ENCODE results near the gene EFCAB12. TPM values are rescaled to one million over a fixed set of nuclear protein-coding genes. Genes with fewer than 3 reads are reported as not detected.

Gene EFCAB12
- 0.27 TPM for total RNA-seq

DNA sequence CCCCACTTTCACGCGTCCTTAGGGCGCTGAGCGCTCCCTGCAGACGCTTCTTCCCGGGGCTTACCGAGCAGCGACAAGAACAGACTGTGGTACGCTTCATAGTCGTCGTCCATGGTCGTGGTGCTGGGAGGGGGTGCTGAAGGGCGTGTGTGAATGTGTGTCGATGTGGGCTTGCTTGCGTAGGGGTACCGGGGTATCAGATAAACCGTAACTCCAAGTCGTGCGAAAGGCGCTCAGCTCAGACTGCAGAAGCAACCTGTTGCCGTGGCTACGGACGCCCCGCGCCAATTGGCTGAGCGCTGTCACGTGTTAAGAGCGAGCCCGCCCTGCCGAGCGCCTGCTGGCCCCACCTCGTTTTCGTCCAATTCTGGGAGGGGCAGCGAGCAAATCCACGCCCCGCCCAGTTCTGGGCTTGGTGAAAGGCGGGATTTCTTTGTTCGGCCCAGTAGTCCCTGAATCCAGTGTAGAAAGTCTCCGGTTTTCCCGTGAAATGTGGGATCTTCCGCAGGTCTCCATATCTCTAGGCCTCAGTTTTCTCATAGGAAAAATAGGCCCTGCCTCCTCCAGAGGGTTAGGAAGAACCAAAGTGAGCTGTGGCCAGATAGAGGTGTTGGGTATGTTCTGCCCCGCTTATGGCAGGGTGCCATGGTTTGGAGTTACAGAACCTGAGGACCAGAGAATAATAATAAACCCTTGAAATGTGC is at the start of gene EFCAB12:
Gene EFCAB12, minus strand, starts transcription at position 261 of the 704 bp plus-strand sequence. Its CDS starts 148 bp downstream, at position 113.
- DNase-seq (ENCODE audit: low read depth in 2 of 3, low spot score in 2 of 3): peak; percentile 77 to 89 (median 86)

DNA sequence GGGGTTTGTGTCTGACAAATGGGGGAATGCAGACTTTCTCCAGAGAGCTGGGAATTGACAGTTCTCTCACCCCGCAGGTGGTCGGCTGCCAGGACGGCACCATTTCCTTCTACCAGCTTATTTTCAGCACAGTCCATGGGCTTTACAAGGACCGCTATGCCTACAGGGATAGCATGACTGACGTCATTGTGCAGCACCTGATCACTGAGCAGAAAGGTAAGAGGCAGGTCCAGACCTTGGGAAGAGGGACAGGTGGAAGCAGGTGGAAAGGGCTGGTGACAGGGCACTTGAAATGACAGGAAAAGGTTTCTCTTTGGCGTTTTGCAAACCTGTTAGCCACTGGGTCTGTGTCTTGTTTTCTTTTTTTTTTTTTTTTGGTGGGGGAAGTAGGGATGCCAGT is 48.1 kb upstream of the EFCAB12 start:
- DNase-seq (ENCODE audit: low read depth in 2 of 3, low spot score in 2 of 3): no peak

DNA sequence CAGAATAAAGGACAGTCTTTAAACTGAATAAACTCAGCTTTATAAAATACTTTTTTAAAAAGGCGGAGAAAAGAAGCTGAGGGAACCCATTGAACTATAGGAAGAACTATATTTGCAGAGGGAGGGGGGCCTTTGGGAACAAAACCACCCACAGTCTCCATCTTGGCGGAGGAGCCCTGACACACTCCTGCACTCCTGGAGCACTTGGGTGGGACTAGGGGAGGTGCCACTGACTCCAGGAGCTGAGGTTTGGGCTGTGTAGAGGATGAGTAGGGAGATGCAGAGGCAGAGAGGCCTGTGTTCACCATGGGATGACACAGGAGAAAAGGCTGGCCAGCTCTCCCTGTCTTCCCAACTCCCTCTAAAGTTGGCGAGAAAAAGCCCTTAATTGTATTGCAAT is 47.4 kb upstream of the EFCAB12 start:
- DNase-seq (ENCODE audit: low read depth in 2 of 3, low spot score in 2 of 3): no peak

GRCh38 chr3:129474984-129475804 is 46.8 kb upstream of the EFCAB12 start:
- no peak for DNase-seq (ENCODE audit: low read depth in 2 of 3, low spot score in 2 of 3)

- no peak for DNase-seq (ENCODE audit: low read depth in 2 of 3, low spot score in 2 of 3)
Observed at GRCh38 chr3:129473769-129474152, 45.3 kb upstream of the EFCAB12 start.

DNA sequence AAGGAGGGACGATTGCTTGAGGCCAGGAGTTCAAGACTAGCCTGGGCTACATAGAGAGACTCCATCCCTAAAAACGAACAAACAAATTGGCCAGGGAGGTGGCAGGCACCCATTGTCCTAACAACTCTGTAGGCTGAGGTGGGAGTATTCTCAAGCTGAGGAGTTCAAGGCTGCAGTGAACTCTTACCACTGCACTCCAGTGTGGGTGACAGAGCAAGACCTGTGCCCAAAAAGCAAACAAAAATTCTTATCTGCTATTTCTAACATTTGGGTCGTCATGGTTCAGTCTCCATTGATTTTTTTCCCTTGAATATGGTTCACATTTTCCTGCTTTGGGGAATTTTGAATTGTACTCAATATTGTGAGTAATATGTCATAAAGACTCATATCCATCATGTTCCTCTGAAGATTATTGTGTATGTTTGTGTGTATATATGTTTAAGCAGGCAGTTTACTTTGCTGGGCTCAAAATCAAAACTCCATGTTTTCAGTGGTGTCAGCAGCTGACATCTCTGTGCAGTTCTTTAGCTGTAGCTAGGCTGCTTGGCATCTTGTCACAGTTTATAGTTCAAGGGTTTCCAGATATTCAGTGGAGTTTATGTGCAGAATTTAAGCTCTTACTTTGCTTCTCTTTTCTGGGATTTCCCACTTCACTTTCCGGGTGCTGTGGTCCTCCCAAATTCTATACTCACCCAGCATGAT is 44.8 kb upstream of the EFCAB12 start:
- no peak for DNase-seq (ENCODE audit: low read depth in 2 of 3, low spot score in 2 of 3)

GRCh38 chr3:129470861-129471260 is 42.4 kb upstream of the EFCAB12 start:
- DNase-seq (ENCODE audit: low read depth in 2 of 3, low spot score in 2 of 3): no peak

DNA sequence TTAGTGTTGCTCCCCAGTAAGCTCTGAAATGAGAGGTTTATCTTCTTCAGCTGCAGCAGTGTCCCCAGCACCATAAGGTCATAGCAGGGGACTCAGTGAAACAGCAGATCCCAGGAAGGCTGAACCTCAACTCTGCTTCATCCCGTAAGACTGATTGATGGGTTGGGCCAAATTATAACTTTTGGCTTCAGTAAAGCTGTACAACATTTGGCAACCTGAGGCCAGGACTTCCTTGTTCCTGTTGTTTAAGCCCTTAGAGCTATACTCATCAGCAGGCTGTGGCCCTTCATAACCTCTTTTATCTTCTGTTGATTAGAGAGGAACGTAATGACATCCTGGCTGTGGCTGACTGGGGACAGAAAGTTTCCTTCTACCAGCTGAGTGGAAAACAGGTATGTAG is 40.6 kb upstream of the EFCAB12 start:
- DNase-seq (ENCODE audit: low read depth in 2 of 3, low spot score in 2 of 3): no peak

- DNase-seq (ENCODE audit: low read depth in 2 of 3, low spot score in 2 of 3): no peak
Observed at GRCh38 chr3:129467932-129468331, 39.5 kb upstream of the EFCAB12 start.

GRCh38 chr3:129463716-129464115 is 35.3 kb upstream of the EFCAB12 start:
- no peak for DNase-seq (ENCODE audit: low read depth in 2 of 3, low spot score in 2 of 3)

- no peak for DNase-seq (ENCODE audit: low read depth in 2 of 3, low spot score in 2 of 3)
Observed at GRCh38 chr3:129463094-129463493, 34.7 kb upstream of the EFCAB12 start.

- no peak for DNase-seq (ENCODE audit: low read depth in 2 of 3, low spot score in 2 of 3)
Observed at GRCh38 chr3:129462361-129462968, 34.0 kb upstream of the EFCAB12 start.

GRCh38 chr3:129461461-129462146 is 33.2 kb upstream of the EFCAB12 start:
- DNase-seq (ENCODE audit: low read depth in 2 of 3, low spot score in 2 of 3): peak in 2 of 3 donors; percentile 26 to 34

- no peak for DNase-seq (ENCODE audit: low read depth in 2 of 3, low spot score in 2 of 3)
Observed at GRCh38 chr3:129461022-129461421, 32.6 kb upstream of the EFCAB12 start.

DNA sequence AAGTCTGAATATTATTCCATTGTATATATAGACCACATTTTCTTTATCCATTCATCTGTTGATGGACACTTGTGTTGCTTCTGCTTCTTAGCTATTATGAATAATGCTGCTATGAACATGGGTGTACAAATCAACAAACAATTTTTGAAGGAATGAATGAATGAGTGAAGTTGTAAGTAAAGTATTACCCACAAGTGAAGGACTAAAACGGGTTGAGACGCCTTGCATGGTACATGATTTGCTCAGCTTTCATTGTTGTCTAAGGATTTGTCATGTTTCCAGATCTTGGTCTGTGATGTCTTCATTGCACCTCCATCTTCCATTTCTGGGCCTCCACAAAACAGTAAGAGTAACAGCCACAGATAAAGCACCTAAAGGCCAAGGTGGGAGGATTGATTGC is 32.1 kb upstream of the EFCAB12 start:
- DNase-seq (ENCODE audit: low read depth in 2 of 3, low spot score in 2 of 3): no peak

DNA sequence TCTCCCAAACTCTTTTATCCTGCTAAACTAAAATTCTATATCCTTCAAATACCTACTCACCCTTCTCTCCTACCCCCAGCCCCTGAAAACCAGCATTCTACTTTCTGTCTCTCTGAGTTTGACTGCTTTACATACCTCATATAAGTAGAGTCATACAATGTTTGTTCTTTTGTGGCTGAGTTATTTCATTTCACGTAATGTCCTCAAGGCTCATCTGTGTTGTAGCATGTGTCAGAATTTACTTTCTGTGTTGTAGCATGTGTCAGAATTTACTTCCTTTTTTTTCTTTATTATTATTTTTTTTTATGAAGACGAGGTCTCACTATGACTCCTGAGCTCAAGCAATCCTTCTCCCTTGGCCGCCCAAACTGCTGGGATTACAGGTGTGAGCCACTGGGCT is 31.7 kb upstream of the EFCAB12 start:
- no peak for DNase-seq (ENCODE audit: low read depth in 2 of 3, low spot score in 2 of 3)

DNA sequence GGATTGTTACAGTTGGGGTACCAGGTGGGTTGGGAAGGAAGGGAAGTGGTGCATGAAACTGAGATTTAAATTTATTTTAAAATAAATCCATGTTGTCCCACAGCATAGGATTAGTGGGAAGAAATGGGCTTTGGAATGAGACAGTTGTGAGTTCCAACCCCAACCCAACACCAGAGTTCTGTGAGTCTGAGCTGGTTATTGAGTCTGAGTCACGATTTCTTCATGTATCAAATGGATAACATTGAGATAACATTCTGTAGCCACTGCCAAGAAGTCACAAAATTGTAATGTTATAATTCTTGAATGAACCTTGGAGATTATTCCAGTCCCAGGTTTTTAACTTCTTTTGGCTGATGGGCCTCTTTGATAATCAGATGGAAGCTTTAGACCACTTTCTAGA is 25.3 kb upstream of the EFCAB12 start:
- no peak for DNase-seq (ENCODE audit: low read depth in 2 of 3, low spot score in 2 of 3)

DNA sequence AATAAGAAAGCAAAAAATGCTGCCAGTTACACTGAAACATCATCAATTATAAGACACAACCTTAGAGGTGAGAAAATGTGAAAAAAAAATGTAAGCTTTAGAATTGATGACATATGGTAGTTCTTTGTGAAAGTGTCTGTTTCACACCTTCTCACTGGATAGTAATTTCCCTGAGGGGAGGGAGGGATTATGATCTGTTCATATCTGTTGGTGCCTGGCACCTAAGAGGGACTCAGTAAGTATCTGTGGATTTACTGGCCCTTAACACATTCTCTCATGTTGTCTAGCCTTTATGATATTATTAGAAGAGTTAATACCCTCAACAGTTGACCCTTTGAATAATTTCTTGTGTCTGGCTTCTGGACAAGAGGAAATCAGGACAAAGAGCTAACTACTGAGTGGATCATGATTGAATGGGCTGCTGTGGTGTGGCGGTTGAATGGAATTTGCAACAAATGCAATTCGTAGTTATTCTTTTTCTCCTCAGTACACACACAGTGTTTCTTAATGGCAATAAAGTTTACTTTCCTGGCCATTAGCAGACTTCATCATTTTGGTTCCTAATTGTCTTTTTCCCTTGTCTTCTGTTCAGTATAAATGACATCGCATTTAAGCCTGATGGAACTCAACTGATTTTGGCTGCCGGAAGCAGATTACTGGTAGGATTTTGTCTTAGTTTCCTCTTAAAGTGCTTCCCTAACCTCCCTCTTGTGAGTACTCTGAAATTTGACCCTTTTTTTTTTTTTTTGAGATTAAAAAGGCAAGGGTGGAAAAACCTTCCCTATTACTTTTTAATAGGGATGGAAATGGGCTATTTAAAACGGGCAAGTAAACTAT is 21.1 kb upstream of the EFCAB12 start:
- DNase-seq (ENCODE audit: low read depth in 2 of 3, low spot score in 2 of 3): peak in 1 of 3 donors; percentile 45

DNA sequence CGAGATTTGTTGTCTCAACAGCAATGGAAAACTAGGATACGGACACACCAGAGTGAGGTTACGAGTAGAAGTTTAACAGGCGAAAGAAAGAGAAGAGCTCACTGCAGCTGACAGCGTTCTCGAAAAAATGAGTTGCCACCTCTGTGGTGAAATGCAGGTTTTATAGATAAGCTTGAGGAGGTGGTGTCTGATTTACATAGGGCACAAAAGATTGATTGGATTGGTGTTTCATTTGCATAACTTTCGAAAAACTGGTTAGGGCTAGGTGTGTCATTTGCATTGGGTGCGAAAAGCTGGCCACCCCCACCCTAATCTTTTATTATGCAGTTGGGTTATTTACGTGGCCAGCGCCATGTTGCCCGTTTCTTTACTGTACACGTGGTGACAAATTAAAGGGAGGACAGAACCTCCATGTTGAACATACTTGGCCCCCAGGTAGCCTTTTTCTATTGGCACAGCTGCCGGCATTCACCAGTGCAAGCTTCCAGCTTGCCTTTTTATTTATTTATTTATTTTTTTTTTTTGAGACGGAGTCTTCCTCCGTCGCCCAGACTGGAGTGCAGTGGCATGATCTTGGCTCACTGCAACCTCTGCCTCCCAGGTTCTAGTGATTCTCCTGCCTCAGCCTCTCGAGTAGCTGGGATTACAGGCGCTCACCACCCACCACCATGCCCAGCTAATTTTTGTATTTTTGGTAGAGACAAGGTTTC is 19.9 kb upstream of the EFCAB12 start:
- no peak for DNase-seq (ENCODE audit: low read depth in 2 of 3, low spot score in 2 of 3)

Data from hematopoietic multipotent progenitor cell (in vitro differentiated cells).